ENCODE results near the gene CRK. TPM values are rescaled to one million over a fixed set of nuclear protein-coding genes. Genes with fewer than 3 reads are reported as not detected.

The CRK gene
- total and polyA plus RNA-seq, 10 of the 15 experiments (the other 5 are each of a cell fraction or from before 2014, with no cell fraction given) = 11.1 to 23.8 (median 20.5) TPM

GRCh38 chr17:1471911-1472821, 16.1 kb upstream of the CRK start:
- FAIRE-seq (no peak), ATAC-seq (no peak), DNase-seq (ENCODE audit: low read depth, low spot score) (no peak)
- Histone ChIP-seq H3K4me1 (ENCODE audit: control insufficient read depth, insufficient read depth, low read length) (peaks cover 27% of the 10 kb centered on the region), H2AFZ (ENCODE audit: control insufficient read depth, low read depth, low read length) (no peak overlapping the region), H3K9me3 (replicated peaks; ENCODE audit: control insufficient read depth, insufficient read depth, low read length) (no peaks in the 10 kb centered on the region; the same call in 2 of the 3 replicates), H3K9ac (ENCODE audit: control insufficient read depth, insufficient read depth, low read length) (no peak overlapping the region), H3K27me3 (replicated peaks in 1 of 2; ENCODE audit: control insufficient read depth in 2 of 2, insufficient read depth in 2 of 2, low read length in 1 of 2) (no peaks in the 10 kb centered on the region), H3K36me3 (ENCODE audit: control insufficient read depth in 2 of 2, insufficient read depth in 2 of 2, low read length in 1 of 2) (peaks cover 7 to 28% of the 10 kb centered on the region in 2 experiments), H3K4me3 (no peak overlapping the region), H3K4me2 (ENCODE audit: control insufficient read depth, insufficient read depth) (no peak overlapping the region), H3K27ac (ENCODE audit: control insufficient read depth, insufficient read depth) (no peak overlapping the region), H3K79me2 (ENCODE audit: control insufficient read depth, insufficient read depth, low read length) (no peaks in the 10 kb centered on the region; the same call in 1 of the 2 replicates), H4K20me1 (ENCODE audit: control insufficient read depth, insufficient read depth) (no peaks in the 10 kb centered on the region)
- ChIA-PET POLR2A (no interaction called here), CTCF (interaction anchor here (0.6 to 1.6 kb wide), 3 partner anchors 77 to 131 kb away, joined by 3 to 7 read pairs (median 3); no protein-coding TSS in a partner anchor), RAD21 (ENCODE audit: unreplicated experiment) (interaction anchor here (1.1 kb wide), 1 partner anchor 106 kb away, joined by 3 read pairs; no protein-coding TSS in a partner anchor), SMC1A (ENCODE audit: uncharacterized antibody, unreplicated experiment) (interaction anchor here (1.1 to 1.7 kb wide), 2 partner anchors 9 to 110 kb away, joined by 3 to 4 read pairs; no protein-coding TSS in a partner anchor)
- no TSS peak for BruUV-seq (replicated peaks)
- WGBS (ENCODE audit: insufficient coverage, insufficient replicate concordance, low lambda C conversion rate, missing lambda C conversion rate) = 94% methylated on average over 41 of the region's 42 CpGs
- TF ChIP-seq BMI1 (IDR thresholded peaks at IDR 0.05; ENCODE audit: borderline replicate concordance) = no peak
- no peak for TF ChIP-seq IRF3 (IDR thresholded peaks at IDR 0.05)
- TF ChIP-seq MYB (IDR thresholded peaks at IDR 0.05; ENCODE audit: borderline replicate concordance, low read depth, low read length) = no peak
- 0 out of 2 replicates have a peak, but pooled peaks have one; percentile 52 for TF ChIP-seq POLR2AphosphoS5 (IDR thresholded peaks at IDR 0.05; ENCODE audit: low read length)
- no peak for TF ChIP-seq EZH2 (IDR thresholded peaks at IDR 0.05; ENCODE audit: borderline replicate concordance, control insufficient read depth, low read depth, low read length)
- no peak for TF ChIP-seq ZNF217 (IDR thresholded peaks at IDR 0.05)
- TF ChIP-seq POLR2A (IDR thresholded peaks at IDR 0.05; ENCODE audit: low read depth, low read length) = peak; percentile 12; the same call in 1 of the 2 replicates
- in situ Hi-C loops (cut with MboI) = no loop called here
- intact Hi-C loops (cut with micrococcal nuclease; ENCODE audit: unreplicated experiment) = no loop called here
